GM21423 (cell line): Measurements from ENCODE around the gene UBE2G1.
A peak's percentile ranks its signal among the peaks of the same experiment; 100 is the strongest.
"Not testable (repeated sequence)": the region's sequence is repeated elsewhere in the genome, so short reads cannot be mapped to it uniquely, and the experiment has no call there.

Source experiments
- ATAC-seq: cut with Tn5 transposase; IDR thresholded peaks from one replicate; pipeline ENCODE4 v1.9.1; 2021; ENCODE audit warnings: mild to moderate bottlenecking, moderate library complexity; ENCODE audit not compliant: unreplicated experiment

UBE2G1 gene

GRCh38 chr17:4375796-4376440 is 9.4 kb upstream of the UBE2G1 start:
- not testable (repeated sequence) for ATAC-seq

DNA sequence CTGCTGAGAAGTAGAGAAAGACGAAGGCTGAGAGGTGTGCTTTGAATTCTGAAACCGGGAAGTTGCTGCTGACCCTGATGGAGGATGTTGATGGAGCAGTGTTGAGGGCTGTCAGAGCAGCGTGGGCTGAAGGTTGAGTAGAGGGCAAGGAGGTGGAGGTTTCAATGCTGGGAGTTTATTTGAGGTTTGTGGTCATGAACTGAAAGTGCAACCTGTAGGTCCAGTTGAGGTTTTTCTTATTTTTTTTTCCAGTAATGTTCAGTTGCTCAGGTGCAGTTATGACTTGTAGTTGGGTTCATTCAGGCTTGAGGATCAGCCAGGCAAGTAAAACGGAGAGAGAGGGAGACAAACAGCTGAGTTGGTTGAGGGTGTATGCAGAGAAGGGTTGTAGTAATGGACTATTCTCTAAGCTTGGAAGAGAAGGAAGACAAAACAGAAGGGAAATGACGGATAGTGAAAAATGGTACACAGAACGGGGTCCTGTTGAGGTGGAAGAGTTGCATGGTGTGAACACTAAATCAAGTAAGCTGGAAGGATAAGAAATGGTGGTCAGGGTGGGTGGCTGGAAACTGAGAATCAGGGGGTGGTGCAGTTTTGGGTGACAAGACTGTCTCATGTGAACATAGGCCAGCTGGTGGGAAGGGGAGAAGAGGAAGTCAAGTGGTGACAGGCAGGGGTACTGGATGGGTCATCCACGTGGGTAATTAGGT is 8.7 kb upstream of the UBE2G1 start:
- peak; percentile 71 for ATAC-seq

GRCh38 chr17:4369557-4370230 is 3.2 kb upstream of the UBE2G1 start:
- no peak for ATAC-seq

GRCh38 chr17:4368341-4368740 is 1.9 kb upstream of the UBE2G1 start:
- ATAC-seq: no peak

DNA sequence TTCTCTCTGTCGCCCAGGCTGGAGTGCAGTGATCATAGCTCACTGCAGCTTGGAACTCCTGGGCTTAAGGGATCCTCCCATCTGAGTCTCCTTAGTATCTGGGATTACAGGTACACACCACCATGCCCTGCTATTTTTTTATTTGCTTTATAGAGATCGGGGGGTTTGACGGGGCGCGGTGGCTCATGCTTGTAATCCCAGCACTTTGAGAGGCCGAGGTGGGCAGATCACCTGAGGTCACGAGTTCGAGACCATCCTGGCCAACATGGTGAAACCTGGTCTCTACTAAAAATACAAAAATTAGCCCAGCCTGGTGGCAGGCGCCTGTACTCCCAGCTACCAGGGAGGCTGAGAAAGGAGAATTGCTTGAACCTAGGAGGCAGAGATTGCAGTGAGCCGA is 702 bp upstream of the UBE2G1 start:
- ATAC-seq: not testable (repeated sequence)

- ATAC-seq: peak; percentile 21
Observed at GRCh38 chr17:4365628-4366326, 698 bp downstream of the UBE2G1 start.

DNA sequence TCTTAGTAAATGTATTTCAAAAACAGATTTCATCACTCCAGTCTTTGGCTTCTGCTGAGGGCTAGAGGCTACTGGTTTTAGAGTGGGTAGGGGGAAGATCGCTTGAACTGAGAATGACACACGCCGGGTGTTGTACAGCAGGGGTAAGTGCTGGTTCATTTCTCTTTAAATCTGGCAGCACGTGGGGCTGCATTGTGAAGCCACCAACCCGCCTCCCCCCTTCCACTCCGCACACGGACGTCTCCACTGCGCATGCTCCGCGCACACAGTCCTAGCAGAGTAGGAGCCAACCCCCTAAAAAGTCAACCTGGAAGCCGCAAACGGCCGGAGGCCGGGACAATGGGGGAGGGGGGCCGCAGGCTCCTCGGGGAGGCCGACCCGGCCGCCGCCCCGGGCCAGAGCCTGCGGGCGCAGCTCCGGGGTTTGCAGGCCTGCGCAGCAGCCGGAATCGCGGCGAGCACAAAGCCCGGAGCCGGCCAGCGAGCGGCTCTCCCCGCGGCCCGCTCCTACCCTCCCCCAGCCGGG is 1.3 kb downstream of the UBE2G1 start:
- peak; percentile 49 for ATAC-seq

DNA sequence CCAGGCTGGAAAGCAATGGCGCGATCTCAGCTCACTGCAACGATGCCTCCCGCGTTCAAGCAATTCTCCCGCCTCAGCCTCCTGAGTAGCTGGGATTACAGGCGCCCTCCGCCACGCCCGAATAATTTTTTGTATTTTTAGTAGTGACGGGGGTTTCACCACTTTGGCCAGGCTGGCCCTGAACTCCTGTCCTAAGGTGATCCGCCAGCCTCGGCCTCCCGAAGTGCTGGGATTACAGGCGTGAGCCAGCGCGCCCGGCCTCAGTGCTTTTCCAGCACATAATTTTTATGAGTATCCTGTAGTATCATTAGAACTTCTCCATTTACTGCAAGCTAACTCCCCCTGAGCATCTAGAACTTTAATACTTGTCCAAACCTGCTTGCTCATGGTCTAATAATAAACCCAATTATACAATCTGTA is 1.8 kb downstream of the UBE2G1 start:
- no peak for ATAC-seq

DNA sequence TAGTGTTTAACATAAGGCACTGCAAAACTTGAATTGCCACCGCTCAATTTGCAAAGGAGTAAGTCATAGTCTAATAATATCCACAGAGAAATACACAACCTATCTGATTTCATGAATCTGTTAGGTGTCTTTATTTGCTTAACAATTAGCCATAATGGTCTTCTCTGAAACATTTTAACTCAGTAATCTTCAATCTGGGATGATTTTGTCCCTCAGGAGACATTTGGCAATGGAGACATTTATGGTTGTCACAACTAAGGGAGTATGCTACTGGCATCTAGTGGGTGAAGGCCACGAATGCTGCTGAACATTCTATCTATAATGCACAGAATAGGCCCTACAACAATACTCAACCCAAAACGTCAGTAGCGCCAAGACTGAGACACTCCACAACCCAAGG is 4.3 kb downstream of the UBE2G1 start:
- ATAC-seq: no peak

- ATAC-seq: no peak
Observed at GRCh38 chr17:4358154-4358553, 8.3 kb downstream of the UBE2G1 start.

- no peak for ATAC-seq
Observed at GRCh38 chr17:4357671-4358070, 8.8 kb downstream of the UBE2G1 start.

DNA sequence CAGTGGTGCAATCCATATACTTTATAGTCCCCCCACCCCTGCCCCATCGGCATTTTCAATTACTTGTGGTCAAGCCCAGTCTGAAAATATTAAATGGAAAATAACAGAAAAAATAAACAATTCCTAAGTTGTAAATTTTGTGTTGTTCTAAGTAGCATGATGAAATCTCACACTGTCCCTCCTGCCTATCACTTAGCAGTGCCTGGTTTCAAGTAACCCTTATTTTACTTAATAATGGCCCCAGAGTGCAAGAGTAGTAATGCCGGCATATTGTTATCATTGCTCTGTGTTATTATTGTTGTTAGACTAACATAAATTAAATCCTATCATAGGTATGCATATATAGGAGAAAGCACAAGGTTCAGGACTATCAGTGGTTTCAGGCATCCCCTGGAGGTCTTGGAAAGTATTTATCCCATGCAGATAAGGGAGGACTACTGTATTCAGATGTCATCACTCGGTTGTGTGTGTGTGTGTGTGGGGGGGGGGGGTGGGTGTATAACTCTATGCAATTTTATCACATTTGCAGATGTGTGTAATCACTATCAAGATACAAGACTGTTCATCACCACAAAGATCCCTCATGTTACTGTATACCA is 9.3 kb downstream of the UBE2G1 start:
- no peak for ATAC-seq

DNA sequence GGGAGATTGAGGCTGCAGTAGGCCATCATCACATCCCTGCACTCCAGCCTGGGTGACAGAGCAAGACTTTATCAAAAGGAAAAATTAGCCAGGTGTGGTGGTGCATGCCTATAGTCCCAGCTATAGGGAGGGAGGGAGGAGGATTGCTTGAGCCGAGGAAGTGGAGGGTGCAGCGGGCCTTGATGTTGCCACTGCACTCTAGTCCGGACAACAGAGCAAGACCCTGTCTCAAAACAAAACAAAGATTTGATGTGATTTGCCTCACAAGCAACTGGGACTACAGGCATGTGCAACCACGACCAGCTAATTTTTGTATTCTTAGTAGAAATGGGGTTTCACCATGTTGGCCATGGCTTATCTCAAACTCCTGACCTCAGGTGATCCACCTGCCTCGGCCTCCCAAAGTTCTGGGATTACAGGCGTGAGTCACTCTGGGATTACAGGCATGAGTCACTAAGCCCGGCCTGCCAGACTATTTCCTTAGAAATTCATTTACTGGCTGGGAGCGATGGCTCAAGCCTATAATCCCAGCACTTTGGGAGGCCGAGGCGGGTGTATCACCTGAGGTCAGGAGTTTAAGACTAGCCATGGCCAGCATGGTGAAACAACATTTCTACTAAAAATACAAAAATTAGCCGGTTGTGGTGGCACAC is 11.5 kb downstream of the UBE2G1 start:
- no peak for ATAC-seq

DNA sequence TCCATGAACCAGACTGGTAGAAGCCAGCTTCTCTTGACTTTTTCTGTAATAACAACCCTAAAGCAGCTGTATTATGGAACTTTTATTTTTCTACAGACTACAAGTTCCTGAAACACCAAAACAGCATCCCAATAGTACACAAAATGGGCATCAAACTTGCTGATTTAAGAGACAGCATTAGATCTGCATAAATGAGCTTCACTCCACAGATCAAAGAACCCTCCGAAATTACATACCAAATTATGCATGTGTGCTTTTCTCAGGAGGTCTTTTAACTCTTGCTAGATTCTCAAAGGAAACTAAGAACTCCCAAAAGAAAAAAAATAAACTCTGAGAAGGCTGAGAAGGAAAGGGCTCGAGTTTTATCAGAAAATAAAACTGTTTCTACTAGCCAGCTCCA is 12.3 kb downstream of the UBE2G1 start:
- no peak for ATAC-seq

DNA sequence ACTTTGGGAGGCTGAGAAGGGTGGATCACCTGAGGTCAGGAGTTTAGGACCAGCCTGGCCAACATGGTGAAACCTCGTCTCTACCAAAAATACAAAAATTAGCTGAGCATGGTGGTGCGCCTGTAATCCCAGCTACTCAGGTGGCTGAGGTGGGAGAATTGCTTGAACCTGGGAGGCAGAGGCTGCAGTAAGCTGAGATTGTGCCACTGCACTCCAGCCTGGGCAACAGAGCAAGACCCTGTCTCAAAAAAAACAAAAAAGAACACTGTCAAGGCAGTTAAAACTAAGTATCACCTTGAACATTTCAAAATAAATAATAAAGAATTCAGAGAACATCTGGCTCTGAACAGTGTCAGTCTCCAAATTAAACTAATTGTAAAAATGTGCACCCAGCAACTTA is 16.3 kb downstream of the UBE2G1 start:
- not testable (repeated sequence) for ATAC-seq

GRCh38 chr17:4345581-4346252 is 20.8 kb downstream of the UBE2G1 start:
- ATAC-seq: no peak

DNA sequence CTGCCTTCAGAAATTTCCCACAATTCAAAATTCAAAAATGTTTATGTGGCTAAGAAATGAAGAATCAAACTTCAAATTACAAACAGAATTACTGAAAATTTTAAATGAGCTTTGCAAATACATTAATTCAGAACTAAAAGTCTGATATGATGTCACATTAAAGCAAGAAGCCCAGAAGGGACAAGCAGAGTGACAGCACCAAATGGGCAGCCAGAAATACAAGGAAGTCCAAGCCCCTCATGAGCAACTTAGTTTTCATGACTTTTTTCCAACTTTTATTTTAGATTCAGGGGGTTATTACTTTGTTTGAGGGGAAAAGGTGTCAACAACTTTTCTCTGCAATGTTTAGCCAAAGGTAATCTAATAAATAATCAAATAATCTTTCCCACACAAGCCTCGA is 21.5 kb downstream of the UBE2G1 start:
- no peak for ATAC-seq

- no peak for ATAC-seq
Observed at GRCh38 chr17:4342535-4342934, 23.9 kb downstream of the UBE2G1 start.

GRCh38 chr17:4341616-4341977 is 24.9 kb downstream of the UBE2G1 start:
- ATAC-seq: no peak
